ENCODE measurements around the gene CPNE5.

DNA sequence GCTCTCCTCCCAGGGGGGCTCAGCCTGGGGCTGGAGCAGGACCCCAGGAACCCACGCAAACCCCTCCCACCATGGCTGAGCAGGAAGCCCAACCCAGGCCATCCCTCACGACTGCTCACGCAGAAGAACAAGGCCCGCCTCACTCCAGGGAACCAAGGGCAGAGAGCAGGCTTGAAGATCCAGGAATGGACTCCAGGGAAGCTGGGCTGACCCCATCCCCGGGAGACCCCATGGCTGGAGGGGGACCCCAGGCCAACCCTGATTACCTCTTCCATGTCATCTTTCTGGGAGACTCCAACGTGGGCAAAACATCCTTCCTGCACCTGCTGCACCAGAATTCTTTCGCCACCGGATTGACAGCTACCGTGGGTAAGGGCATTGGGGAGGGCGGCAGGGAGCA, 116.9 kb downstream of the CPNE5 start:
- no peak for TF ChIP-seq EZH2phosphoT487 (IDR thresholded peaks at IDR 0.05; ENCODE audit: borderline replicate concordance, low read depth)
- TF ChIP-seq CTCF (IDR thresholded peaks at IDR 0.05): no peak
- TF ChIP-seq RFX5 (IDR thresholded peaks at IDR 0.05; ENCODE audit: low read length): no peak
- no peak for TF ChIP-seq RAD21 (IDR thresholded peaks at IDR 0.05; ENCODE audit: low read length)
- no peak for TF ChIP-seq MXI1 (IDR thresholded peaks at IDR 0.05; ENCODE audit: low read depth, low read length)
- no peak for TF ChIP-seq USF2 (IDR thresholded peaks at IDR 0.05; ENCODE audit: borderline replicate concordance, low read depth, low read length)
- no peak for TF ChIP-seq YY1 (IDR thresholded peaks at IDR 0.05; ENCODE audit: low read depth)
- no peak for TF ChIP-seq FOXJ3 (CRISPR knock-in tag; IDR thresholded peaks at IDR 0.05)
- no peak for TF ChIP-seq TCF12 (IDR thresholded peaks at IDR 0.05)
- no peak for TF ChIP-seq TAF1 (IDR thresholded peaks at IDR 0.05; ENCODE audit: borderline replicate concordance, low read depth, low read length)
- no peak for TF ChIP-seq POLR2AphosphoS5 (IDR thresholded peaks at IDR 0.05; ENCODE audit: low read depth, low read length)
